ENCODE measurements around the gene DTX4.

DNA sequence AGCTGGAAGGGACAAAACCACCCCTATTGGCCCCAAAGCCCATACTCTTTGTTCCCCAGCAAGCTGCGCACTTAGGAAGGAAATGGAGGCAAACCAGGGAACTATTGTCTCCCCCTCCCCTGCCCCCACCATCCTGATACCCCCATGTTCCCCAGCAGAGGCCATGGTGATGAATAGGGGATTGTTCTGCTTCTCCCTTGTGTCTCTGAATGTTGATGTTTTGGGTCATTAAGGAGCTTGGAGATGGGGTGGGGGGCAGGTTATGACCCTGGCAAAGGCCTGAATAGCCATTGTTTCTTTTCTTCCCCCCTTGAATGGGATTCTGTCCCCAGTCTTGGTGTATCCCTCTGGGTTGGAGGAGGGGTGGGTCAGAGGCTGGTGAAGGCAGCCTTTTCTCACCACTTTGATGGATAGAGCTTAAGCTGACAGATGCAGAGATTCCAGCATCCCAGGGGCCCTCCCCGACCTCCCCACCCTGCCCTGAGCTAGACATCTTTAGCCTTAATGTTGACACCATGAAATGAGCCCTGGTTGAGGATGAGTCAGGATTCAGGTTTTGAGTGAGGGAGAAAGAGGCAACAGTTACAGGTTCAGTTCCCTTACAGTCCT lies 8.3 kb downstream of the DTX4 start:
- TF ChIP-seq, protein P1, sequence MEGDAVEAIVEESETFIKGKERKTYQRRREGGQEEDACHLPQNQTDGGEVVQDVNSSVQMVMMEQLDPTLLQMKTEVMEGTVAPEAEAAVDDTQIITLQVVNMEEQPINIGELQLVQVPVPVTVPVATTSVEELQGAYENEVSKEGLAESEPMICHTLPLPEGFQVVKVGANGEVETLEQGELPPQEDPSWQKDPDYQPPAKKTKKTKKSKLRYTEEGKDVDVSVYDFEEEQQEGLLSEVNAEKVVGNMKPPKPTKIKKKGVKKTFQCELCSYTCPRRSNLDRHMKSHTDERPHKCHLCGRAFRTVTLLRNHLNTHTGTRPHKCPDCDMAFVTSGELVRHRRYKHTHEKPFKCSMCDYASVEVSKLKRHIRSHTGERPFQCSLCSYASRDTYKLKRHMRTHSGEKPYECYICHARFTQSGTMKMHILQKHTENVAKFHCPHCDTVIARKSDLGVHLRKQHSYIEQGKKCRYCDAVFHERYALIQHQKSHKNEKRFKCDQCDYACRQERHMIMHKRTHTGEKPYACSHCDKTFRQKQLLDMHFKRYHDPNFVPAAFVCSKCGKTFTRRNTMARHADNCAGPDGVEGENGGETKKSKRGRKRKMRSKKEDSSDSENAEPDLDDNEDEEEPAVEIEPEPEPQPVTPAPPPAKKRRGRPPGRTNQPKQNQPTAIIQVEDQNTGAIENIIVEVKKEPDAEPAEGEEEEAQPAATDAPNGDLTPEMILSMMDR (IDR thresholded peaks at IDR 0.05; ENCODE audit: insufficient read depth, low read length, poor library complexity, severe bottlenecking), result no peak
- no peak for TF ChIP-seq EZH2phosphoT487 (conservative IDR thresholded peaks at IDR 0.05; ENCODE audit: low read length)

All from SU-DHL-6 (cell line).